Activated T-cell treated with anti-CD3 and anti-CD28 coated beads for 1 hour (primary cell): Measurements from ENCODE around the gene DGCR8.

Source experiments
- DNase-seq: peaks from one replicate; pipeline ENCODE4 v3.0.0-alpha.2; 2020; ENCODE audit warnings: low read depth

DGCR8 gene

GRCh38 chr22:20052309-20053259, 27.5 kb upstream of the DGCR8 start:
- DNase-seq = no peak

GRCh38 chr22:20053407-20054033, 26.5 kb upstream of the DGCR8 start:
- no peak for DNase-seq

- DNase-seq = no peak
Observed at GRCh38 chr22:20054034-20054427, 26.0 kb upstream of the DGCR8 start.

GRCh38 chr22:20054485-20054884, 25.6 kb upstream of the DGCR8 start:
- no peak for DNase-seq

GRCh38 chr22:20055144-20055543, 24.9 kb upstream of the DGCR8 start:
- no peak for DNase-seq

GRCh38 chr22:20055654-20056053, 24.4 kb upstream of the DGCR8 start:
- DNase-seq = no peak

- DNase-seq = no peak
Observed at GRCh38 chr22:20056161-20056560, 23.9 kb upstream of the DGCR8 start.

- DNase-seq = no peak
Observed at GRCh38 chr22:20056696-20057386, 23.2 kb upstream of the DGCR8 start.

GRCh38 chr22:20057596-20058268, 22.3 kb upstream of the DGCR8 start:
- no peak for DNase-seq

- no peak for DNase-seq
Observed at GRCh38 chr22:20058989-20059770, 20.9 kb upstream of the DGCR8 start.

GRCh38 chr22:20060700-20061480, 19.2 kb upstream of the DGCR8 start:
- no peak for DNase-seq

GRCh38 chr22:20061481-20061861, 18.6 kb upstream of the DGCR8 start:
- no peak for DNase-seq

- DNase-seq = no peak
Observed at GRCh38 chr22:20062043-20062765, 17.8 kb upstream of the DGCR8 start.

- DNase-seq = no peak
Observed at GRCh38 chr22:20062766-20063083, 17.3 kb upstream of the DGCR8 start.

GRCh38 chr22:20063271-20064139, 16.5 kb upstream of the DGCR8 start:
- no peak for DNase-seq

- DNase-seq = no peak
Observed at GRCh38 chr22:20064140-20064480, 15.9 kb upstream of the DGCR8 start.

- DNase-seq = no peak
Observed at GRCh38 chr22:20064545-20065262, 15.3 kb upstream of the DGCR8 start.

- no peak for DNase-seq
Observed at GRCh38 chr22:20065896-20066616, 14.0 kb upstream of the DGCR8 start.
